ENCODE data around the gene OTULIN.
A peak's percentile ranks its signal among the peaks of the same experiment; 100 is the strongest.

The OTULIN gene

GRCh38 chr5:14671414-14671813 is 6.9 kb downstream of the OTULIN start (continued):
- TF ChIP-seq INSM2 (tag by site-specific recombination; IDR thresholded peaks at IDR 0.05) (no peak), ZNF792 (tag by site-specific recombination; IDR thresholded peaks at IDR 0.05) (no peak), ZNF488 (tag by site-specific recombination; IDR thresholded peaks at IDR 0.05) (no peak), SP7 (tag by site-specific recombination; IDR thresholded peaks at IDR 0.05) (0 out of 2 replicates have a peak, but pooled peaks have one; percentile 28), ZNF37A (tag by site-specific recombination; IDR thresholded peaks at IDR 0.05) (no peak), ZNF202 (tag by site-specific recombination; IDR thresholded peaks at IDR 0.05; ENCODE audit: borderline replicate concordance) (no peak), ZNF366 (tag by site-specific recombination; conservative IDR thresholded peaks at IDR 0.05) (peak; percentile 80), ZNF48 (tag by site-specific recombination; IDR thresholded peaks at IDR 0.05) (no peak), ZBTB17 (tag by site-specific recombination; IDR thresholded peaks at IDR 0.05) (no peak), KLF8 (tag by site-specific recombination; IDR thresholded peaks at IDR 0.05) (no peak), ZNF121 (tag by site-specific recombination; IDR thresholded peaks at IDR 0.05) (no peak), ZNF274 (IDR thresholded peaks at IDR 0.05; ENCODE audit: low read length) (no peak), ZNF274 (tag by site-specific recombination; IDR thresholded peaks at IDR 0.05; ENCODE audit: borderline replicate concordance) (no peak), ZNF16 (tag by site-specific recombination; IDR thresholded peaks at IDR 0.05; ENCODE audit: low read depth) (no peak), BCL11A (tag by site-specific recombination; IDR thresholded peaks at IDR 0.05; ENCODE audit: low read depth) (no peak), ZNF223 (tag by site-specific recombination; IDR thresholded peaks at IDR 0.05) (no peak), ZSCAN4 (tag by site-specific recombination; IDR thresholded peaks at IDR 0.05) (no peak), ZNF701 (tag by site-specific recombination; IDR thresholded peaks at IDR 0.05) (no peak), ZNF677 (tag by site-specific recombination; IDR thresholded peaks at IDR 0.05) (no peak), ZNF239 (tag by site-specific recombination; IDR thresholded peaks at IDR 0.05) (no peak), ZNF843 (tag by site-specific recombination; IDR thresholded peaks at IDR 0.05) (no peak)
- TF ChIP-seq, protein P1, sequence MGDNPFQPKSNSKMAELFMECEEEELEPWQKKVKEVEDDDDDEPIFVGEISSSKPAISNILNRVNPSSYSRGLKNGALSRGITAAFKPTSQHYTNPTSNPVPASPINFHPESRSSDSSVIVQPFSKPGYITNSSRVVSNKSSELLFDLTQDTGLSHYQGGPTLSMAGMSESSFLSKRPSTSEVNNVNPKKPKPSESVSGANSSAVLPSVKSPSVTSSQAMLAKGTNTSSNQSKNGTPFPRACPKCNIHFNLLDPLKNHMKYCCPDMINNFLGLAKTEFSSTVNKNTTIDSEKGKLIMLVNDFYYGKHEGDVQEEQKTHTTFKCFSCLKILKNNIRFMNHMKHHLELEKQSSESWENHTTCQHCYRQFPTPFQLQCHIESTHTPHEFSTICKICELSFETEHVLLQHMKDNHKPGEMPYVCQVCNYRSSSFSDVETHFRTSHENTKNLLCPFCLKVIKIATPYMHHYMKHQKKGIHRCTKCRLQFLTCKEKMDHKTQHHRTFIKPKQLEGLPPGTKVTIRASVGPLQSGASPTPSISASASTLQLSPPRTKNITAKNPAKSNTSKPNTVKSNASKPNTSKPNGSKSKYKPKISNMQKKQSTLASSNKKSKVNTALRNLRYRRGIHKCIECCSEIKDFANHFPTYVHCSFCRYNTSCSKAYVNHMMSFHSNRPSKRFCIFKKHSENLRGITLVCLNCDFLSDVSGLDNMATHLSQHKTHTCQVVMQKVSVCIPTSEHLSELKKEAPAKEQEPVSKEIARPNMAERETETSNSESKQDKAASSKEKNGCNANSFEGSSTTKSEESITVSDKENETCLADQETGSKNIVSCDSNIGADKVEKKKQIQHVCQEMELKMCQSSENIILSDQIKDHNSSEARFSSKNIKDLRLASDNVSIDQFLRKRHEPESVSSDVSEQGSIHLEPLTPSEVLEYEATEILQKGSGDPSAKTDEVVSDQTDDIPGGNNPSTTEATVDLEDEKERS (tag by site-specific recombination; IDR thresholded peaks at IDR 0.05), result no peak
- TF ChIP-seq, protein P2, sequence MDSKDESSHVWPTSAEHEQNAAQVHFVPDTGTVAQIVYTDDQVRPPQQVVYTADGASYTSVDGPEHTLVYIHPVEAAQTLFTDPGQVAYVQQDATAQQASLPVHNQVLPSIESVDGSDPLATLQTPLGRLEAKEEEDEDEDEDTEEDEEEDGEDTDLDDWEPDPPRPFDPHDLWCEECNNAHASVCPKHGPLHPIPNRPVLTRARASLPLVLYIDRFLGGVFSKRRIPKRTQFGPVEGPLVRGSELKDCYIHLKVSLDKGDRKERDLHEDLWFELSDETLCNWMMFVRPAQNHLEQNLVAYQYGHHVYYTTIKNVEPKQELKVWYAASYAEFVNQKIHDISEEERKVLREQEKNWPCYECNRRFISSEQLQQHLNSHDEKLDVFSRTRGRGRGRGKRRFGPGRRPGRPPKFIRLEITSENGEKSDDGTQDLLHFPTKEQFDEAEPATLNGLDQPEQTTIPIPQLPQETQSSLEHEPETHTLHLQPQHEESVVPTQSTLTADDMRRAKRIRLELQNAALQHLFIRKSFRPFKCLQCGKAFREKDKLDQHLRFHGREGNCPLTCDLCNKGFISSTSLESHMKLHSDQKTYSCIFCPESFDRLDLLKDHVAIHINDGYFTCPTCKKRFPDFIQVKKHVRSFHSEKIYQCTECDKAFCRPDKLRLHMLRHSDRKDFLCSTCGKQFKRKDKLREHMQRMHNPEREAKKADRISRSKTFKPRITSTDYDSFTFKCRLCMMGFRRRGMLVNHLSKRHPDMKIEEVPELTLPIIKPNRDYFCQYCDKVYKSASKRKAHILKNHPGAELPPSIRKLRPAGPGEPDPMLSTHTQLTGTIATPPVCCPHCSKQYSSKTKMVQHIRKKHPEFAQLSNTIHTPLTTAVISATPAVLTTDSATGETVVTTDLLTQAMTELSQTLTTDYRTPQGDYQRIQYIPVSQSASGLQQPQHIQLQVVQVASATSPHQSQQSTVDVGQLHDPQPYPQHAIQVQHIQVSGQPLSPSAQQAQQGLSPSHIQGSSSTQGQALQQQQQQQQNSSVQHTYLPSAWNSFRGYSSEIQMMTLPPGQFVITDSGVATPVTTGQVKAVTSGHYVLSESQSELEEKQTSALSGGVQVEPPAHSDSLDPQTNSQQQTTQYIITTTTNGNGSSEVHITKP (tag by site-specific recombination; IDR thresholded peaks at IDR 0.05), result peak; percentile 38; the same call in 1 of the 2 replicates
- TF ChIP-seq, protein P3, sequence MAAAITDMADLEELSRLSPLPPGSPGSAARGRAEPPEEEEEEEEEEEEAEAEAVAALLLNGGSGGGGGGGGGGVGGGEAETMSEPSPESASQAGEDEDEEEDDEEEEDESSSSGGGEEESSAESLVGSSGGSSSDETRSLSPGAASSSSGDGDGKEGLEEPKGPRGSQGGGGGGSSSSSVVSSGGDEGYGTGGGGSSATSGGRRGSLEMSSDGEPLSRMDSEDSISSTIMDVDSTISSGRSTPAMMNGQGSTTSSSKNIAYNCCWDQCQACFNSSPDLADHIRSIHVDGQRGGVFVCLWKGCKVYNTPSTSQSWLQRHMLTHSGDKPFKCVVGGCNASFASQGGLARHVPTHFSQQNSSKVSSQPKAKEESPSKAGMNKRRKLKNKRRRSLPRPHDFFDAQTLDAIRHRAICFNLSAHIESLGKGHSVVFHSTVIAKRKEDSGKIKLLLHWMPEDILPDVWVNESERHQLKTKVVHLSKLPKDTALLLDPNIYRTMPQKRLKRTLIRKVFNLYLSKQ (tag by site-specific recombination; IDR thresholded peaks at IDR 0.05; ENCODE audit: borderline replicate concordance), result no peak
